Activated naive CD4-positive, alpha-beta T cell treated with anti-CD3 and anti-CD28 coated beads, Interleukin-2, amount 50 U/mL, for 24 hours (primary cell): ENCODE data around the gene HEYL.

Source experiments
- H3K27ac Mint-ChIP-seq: one replicate; pipeline ENCODE4 v1.8.0; 2021; ENCODE audit warnings: mild to moderate bottlenecking, mixed read lengths
- H3K27me3 Mint-ChIP-seq: one replicate; pipeline ENCODE4 v1.8.0; 2021; ENCODE audit warnings: mixed read lengths
- H3K36me3 Mint-ChIP-seq: one replicate; pipeline ENCODE4 v1.8.0; 2021; ENCODE audit warnings: mixed read lengths
- H3K4me1 Mint-ChIP-seq: one replicate; pipeline ENCODE4 v1.8.0; 2021; ENCODE audit warnings: mixed read lengths
- H3K4me3 Mint-ChIP-seq: one replicate; pipeline ENCODE4 v1.8.0; 2021; ENCODE audit warnings: mild to moderate bottlenecking, mixed read lengths
- H3K9me3 Mint-ChIP-seq: one replicate; pipeline ENCODE4 v1.8.0; 2021; ENCODE audit warnings: mixed read lengths

HEYL gene

DNA sequence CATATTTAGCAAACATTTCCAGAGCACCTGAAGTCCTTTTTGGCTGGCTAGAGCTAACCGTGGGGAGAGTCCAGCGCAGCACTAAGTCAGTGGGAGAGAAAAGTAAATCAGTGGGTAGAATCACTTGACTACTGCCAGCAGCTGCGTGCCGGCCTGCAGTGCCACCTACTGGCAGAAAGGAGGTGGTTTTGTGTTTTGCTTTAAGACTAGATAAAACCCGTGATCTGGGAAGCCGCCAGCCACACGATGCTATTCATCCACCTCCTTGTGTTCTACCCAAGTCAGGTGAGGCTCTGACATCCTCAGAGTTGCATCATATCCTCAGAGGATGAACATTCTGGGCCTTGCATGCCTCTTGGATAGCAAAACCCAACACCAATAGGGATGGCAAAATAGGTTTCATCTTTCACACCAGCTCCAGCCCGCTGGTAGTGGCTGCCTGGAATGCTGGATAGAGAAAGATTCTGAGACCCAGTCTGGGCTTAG, 14.1 kb upstream of the HEYL start:
- H3K36me3 Mint-ChIP-seq, result no peaks in the 10 kb centered on the region
- H3K9me3 Mint-ChIP-seq, result no peaks in the 10 kb centered on the region
- peaks cover 8% of the 10 kb centered on the region for H3K4me1 Mint-ChIP-seq
- H3K4me3 Mint-ChIP-seq, result no peak overlapping the region
- H3K27ac Mint-ChIP-seq, result no peak overlapping the region
- H3K27me3 Mint-ChIP-seq, result peaks cover 1% of the 10 kb centered on the region

DNA sequence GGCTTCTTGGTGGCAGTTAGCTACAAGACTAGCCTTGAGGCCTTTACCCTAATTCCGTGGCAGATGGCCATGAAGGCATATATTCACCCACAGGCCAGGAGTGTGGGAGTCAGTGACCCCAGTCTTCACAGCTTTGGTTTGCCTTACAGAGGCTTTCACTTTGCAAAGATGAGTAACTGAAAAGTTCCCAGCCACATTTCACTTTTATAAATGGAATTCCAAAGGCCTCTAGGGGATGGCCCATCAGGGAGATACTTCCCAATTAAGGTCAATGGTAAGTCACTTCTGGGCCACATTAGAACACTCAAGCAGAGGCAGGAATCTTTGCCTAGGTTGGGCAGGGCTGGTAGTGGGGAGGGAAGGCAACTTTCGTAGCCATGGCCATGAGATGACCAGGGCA, 13.1 kb upstream of the HEYL start:
- Mint-ChIP-seq H3K4me3 (no peak overlapping the region), H3K36me3 (no peaks in the 10 kb centered on the region), H3K4me1 (peaks cover 4% of the 10 kb centered on the region), H3K27ac (no peak overlapping the region), H3K9me3 (no peaks in the 10 kb centered on the region), H3K27me3 (no peaks in the 10 kb centered on the region)

DNA sequence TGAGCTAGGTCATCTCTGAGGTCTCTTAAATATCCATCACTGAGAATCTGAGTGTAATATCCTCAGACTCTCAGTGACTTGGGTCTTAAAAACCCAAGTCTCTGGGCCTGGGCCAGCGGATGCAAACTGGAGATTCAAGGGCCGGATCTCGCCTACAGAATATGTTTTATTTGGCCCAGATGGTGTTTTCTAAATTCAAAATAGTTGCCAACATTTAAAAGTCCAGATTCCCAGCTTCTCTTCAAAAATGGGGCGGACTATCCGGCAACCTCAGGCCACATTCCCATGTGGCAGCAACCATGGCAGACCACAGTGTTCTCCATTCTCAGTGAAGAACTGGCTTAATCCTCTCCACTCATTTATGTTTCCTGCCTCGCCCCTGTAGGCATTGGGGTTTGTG, 12.7 kb upstream of the HEYL start:
- Mint-ChIP-seq H3K4me3 (no peak overlapping the region), H3K4me1 (peaks cover 4% of the 10 kb centered on the region), H3K27ac (no peak overlapping the region), H3K9me3 (no peaks in the 10 kb centered on the region), H3K36me3 (no peaks in the 10 kb centered on the region), H3K27me3 (no peaks in the 10 kb centered on the region)

DNA sequence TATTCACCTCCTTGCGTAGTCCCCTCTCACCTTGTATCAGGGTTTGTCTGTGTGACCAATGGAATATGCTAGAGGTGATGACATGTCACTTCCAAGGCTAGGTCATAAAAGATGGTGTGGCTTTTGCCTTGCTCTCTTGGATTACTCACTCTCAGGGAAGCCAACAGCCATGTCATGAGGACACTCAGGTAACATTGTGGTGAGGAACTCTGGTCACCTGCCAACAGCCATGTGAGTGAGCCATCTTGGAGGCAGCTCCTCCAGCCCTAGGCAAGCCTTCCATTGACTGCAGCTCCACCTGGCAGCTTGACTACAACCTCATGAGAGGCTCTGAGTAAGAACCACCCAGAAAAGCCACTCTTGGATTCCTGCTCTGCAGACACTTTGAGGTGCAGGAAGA, 11.0 kb upstream of the HEYL start:
- H3K27me3 Mint-ChIP-seq, result no peaks in the 10 kb centered on the region
- peaks cover 4% of the 10 kb centered on the region for H3K4me1 Mint-ChIP-seq
- no peak overlapping the region for H3K27ac Mint-ChIP-seq
- no peaks in the 10 kb centered on the region for H3K36me3 Mint-ChIP-seq
- no peaks in the 10 kb centered on the region for H3K9me3 Mint-ChIP-seq
- H3K4me3 Mint-ChIP-seq, result no peak overlapping the region

DNA sequence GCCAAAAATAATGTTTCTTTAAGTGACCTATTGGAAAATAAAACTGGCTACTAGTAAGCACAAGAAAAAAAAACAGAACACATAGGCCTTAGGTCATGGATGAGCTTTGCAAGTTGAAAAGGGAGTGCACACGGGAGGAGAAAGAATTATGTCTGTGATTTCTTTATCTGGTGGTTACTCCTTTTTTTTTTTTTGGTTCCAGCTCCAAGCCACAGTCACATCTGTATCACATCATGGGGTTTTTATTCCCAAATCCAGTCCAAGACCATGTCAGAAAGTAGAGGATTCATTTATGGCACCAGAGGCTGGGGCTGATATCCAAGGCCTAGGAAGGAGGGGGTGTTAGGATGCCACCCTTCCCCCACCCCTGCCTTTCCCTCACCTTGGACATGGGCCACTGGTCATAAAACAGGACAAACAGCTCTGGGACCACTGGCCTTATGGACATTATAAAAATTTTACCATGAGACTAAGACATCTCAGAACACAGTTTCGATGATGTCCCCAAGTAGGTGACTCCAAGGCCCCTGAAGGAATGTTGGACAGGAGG, 10.3 kb upstream of the HEYL start:
- H3K4me3 Mint-ChIP-seq, result no peak overlapping the region
- H3K36me3 Mint-ChIP-seq, result no peaks in the 10 kb centered on the region
- no peak overlapping the region for H3K27ac Mint-ChIP-seq
- peaks cover 4% of the 10 kb centered on the region for H3K4me1 Mint-ChIP-seq
- no peaks in the 10 kb centered on the region for H3K9me3 Mint-ChIP-seq
- no peaks in the 10 kb centered on the region for H3K27me3 Mint-ChIP-seq

DNA sequence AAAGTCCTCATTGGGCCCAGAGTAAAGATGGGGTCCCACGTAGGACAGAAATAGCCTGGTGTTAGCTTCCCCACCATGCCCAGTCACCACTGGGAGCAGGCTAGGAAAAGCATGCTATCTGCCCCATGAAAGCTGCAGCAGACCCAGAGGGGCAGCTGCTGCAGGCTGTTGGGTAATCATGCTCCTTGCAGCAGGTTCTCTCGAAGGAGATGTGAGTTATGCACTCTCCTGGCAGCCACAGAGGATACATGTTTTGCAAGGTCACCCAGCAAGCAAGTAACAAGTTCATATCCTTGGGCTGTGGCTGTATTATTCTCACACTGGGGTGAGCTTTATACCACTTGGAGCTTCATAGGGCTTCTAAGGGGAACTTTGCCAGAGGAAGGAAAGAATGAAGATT, 9.1 kb upstream of the HEYL start:
- Mint-ChIP-seq H3K9me3 (no peaks in the 10 kb centered on the region), H3K4me3 (no peak overlapping the region), H3K4me1 (peaks cover 3% of the 10 kb centered on the region), H3K27me3 (no peaks in the 10 kb centered on the region), H3K36me3 (no peaks in the 10 kb centered on the region), H3K27ac (no peak overlapping the region)

DNA sequence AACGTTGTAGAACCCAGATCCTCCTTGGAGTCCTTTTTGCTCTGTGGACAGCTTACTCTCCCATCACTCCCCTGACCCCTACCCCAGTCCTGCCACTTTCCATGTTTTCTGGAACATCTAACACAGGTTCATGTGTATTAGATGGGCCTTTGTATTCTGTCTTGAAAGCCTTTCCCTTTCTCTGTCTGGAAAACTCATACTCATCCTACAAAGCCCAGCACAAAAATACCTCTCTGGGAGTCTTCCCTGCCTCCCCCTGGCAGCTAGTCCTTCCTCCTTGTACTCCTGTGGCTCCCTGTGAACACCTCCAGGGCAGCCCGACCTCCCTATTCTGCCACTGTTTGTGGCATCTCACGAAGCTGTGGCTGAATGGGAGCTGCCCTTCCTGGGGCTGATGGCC, 7.8 kb upstream of the HEYL start:
- Mint-ChIP-seq H3K36me3 (no peaks in the 10 kb centered on the region), H3K4me1 (no peaks in the 10 kb centered on the region), H3K27ac (no peak overlapping the region), H3K27me3 (no peaks in the 10 kb centered on the region), H3K9me3 (no peaks in the 10 kb centered on the region), H3K4me3 (no peak overlapping the region)

DNA sequence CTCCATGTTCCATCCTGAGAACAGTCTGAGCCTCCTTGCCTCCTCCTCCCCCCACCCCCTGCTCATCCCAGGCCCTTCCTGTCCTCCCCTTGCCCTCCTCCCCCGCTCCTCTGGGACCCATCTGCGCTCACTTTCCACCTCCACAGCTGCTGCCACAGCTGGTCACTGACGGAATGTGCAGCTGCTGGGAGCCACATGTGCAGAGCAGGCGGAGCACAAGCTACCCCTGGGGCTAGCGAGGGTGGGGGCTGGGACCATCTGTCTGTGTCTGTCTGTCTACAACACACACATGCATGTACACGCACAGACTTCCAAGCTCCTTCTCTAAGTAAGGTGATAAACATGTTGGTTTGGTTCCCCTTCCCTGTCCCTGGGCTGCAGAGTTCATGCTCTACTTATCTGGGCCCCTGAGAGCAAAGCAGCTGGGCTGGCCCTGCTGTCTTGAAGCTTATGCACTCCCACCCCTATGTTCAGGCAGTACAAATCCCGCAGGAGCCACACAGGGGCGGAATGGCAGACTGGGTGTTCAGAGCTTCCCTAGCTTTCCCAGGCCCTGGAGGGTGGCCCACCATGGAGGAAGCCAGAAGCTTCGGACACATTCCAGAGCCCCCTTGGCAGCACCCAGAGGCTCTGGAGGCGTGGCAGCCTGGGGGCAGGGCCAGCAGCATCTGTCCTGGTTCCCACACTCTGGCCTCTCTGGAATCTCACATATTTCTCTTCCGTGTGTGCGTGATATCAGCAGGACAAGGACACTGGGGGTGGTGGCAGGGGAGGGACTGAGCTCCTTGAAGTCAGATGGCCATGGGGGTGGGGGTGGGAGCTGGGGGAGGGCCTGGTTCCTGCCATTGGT, 7.0 kb upstream of the HEYL start:
- no peaks in the 10 kb centered on the region for H3K27me3 Mint-ChIP-seq
- no peaks in the 10 kb centered on the region for H3K9me3 Mint-ChIP-seq
- no peak overlapping the region for H3K4me3 Mint-ChIP-seq
- H3K27ac Mint-ChIP-seq, result no peak overlapping the region
- no peaks in the 10 kb centered on the region for H3K4me1 Mint-ChIP-seq
- no peaks in the 10 kb centered on the region for H3K36me3 Mint-ChIP-seq

DNA sequence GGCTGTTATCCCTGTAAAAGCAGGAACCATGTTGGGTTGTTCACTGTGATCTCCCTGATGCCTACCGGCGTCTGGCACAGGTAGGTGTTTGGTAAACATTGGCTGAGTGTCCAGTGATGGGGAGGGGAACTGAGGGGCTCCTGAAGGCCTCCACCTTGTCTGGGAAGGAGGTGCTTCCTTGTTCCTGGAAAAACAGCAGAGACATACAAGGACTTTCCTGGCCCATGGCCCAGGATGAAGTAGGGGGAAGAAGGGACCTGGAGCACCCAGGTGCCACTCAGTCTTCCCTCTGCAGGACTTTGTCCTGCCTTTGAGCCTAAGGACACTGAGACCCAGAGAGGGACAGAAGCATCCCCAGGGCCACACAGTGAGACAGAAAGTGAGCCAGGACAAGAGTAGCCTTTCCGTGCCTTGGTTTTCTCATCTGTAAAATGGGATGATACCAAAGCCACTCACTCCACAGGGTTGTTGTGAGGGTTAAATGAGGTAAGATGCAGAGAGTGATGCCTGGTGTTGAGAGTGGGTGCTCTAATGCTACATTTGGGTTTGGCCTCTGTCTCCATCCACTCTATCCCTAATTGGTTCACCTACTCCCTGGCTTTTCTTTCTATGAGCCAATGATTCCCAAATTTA, 6.1 kb upstream of the HEYL start:
- Mint-ChIP-seq H3K36me3 (no peaks in the 10 kb centered on the region), H3K9me3 (no peaks in the 10 kb centered on the region), H3K27ac (no peak overlapping the region), H3K4me3 (no peak overlapping the region), H3K4me1 (no peaks in the 10 kb centered on the region), H3K27me3 (no peaks in the 10 kb centered on the region)

DNA sequence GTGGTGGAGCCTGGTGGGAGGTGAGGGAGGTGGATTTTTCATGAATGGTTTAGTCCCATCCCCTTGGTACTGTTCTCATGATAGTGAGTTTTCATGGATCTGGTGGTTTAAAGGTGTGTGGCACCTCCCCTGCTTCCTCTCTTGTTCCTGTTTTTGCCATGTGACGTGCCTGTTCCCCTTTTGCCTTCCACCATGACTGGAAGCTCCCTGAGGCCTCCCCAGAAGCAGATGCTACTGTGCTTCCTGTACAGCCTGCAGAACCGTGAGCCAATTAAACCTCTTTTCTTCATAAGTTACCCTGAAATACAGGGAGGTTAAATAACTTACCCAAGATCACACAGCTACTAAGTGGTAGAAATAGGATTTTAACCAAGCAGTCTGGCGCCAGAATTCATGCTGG, 4.3 kb upstream of the HEYL start:
- H3K4me1 Mint-ChIP-seq, result no peaks in the 10 kb centered on the region
- no peaks in the 10 kb centered on the region for H3K36me3 Mint-ChIP-seq
- no peaks in the 10 kb centered on the region for H3K9me3 Mint-ChIP-seq
- H3K4me3 Mint-ChIP-seq, result no peak overlapping the region
- no peaks in the 10 kb centered on the region for H3K27me3 Mint-ChIP-seq
- H3K27ac Mint-ChIP-seq, result no peak overlapping the region

DNA sequence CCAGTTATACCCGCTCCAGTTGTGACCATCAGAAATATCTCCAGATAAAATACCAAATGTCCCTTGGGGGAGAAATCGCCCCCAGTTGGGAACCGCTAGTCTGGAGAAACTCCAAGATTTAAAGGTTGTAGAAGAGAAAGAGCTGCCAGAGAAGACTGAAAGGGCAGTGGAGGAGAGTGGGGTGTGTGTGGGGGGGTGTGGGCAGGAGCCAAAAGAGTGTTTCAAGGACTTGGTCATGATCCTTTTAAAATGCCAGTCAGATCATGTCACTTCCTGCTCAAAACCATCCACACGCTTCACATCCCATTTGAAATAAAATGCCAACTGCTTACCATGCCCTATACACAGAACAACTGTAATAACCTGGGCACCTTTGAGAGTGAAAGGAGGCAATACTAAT, 3.4 kb upstream of the HEYL start:
- H3K9me3 Mint-ChIP-seq, result no peaks in the 10 kb centered on the region

DNA sequence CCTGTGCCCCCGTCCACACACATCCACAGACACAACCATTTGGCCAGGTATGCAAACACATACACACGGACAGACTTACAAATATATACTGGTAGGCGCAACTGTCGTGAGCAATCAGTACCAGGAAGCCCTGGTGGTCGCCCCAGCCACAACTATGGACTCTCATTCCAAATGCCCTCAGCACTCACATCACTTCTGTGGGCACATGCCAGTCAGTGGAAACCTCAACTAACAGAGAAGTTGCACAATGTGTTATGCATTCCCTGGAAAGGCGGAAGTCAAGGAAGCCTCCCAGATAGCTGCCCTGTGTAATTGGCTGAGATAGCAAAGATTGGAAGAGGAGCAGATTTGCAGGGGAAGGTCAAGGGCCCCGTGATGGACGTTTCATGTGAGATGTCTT, 1.4 kb upstream of the HEYL start:
- no peak overlapping the region for H3K4me3 Mint-ChIP-seq
- peaks cover 7% of the 10 kb centered on the region for H3K27me3 Mint-ChIP-seq
- no peaks in the 10 kb centered on the region for H3K36me3 Mint-ChIP-seq
- H3K4me1 Mint-ChIP-seq, result no peaks in the 10 kb centered on the region
- H3K9me3 Mint-ChIP-seq, result no peaks in the 10 kb centered on the region
- no peak overlapping the region for H3K27ac Mint-ChIP-seq

More for the DNA sequence above, 3.4 kb upstream of the HEYL start:
- H3K27ac Mint-ChIP-seq, result no peak overlapping the region
- H3K27me3 Mint-ChIP-seq, result no peaks in the 10 kb centered on the region
- no peaks in the 10 kb centered on the region for H3K4me1 Mint-ChIP-seq
- no peak overlapping the region for H3K4me3 Mint-ChIP-seq
- H3K36me3 Mint-ChIP-seq, result no peaks in the 10 kb centered on the region

DNA sequence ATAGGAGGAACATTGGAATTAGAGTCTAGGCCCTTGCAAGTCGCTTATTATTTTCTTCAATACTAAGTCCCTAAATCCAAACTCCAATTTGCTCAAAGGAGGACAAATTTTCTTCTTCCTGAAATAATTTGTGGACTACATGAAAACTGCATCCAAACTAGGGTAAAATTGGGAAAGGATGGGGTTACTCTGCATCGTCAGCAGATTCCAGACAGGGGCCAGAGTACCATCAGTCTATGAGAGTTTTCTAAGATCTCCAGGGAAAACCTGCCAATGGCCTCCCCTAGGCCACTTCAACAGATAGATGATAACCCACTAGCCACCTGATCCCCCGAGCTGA, 508 bp downstream of the HEYL start:
- no peak overlapping the region for H3K27ac Mint-ChIP-seq
- no peaks in the 10 kb centered on the region for H3K9me3 Mint-ChIP-seq
- H3K27me3 Mint-ChIP-seq, result peaks cover 10% of the 10 kb centered on the region
- H3K36me3 Mint-ChIP-seq, result no peaks in the 10 kb centered on the region
- no peaks in the 10 kb centered on the region for H3K4me1 Mint-ChIP-seq
- peak overlapping the region; percentile 44 for H3K4me3 Mint-ChIP-seq

DNA sequence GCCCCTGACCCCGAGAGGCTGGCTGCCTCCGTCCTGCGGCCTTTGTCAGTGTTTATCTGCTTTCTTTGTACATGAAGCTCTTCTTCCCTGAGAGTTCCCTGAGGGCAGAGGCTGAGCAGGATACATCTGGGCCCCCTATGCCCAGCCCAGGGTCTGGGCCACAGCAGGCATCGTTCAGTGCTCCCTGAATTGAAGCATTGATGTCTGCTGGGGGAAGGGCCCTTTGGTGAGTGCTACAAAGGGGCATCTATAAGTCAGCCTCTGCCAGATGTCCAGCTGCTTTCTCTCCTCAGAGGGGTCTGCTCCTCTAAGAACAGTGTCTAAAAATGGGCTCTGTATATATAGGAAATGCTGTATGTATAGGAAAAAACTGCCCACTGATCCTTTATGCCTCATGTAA, 2.1 kb downstream of the HEYL start:
- no peaks in the 10 kb centered on the region for H3K9me3 Mint-ChIP-seq
- no peak overlapping the region for H3K4me3 Mint-ChIP-seq
- peaks cover 10% of the 10 kb centered on the region for H3K27me3 Mint-ChIP-seq
- H3K4me1 Mint-ChIP-seq, result no peaks in the 10 kb centered on the region
- no peak overlapping the region for H3K27ac Mint-ChIP-seq
- H3K36me3 Mint-ChIP-seq, result no peaks in the 10 kb centered on the region

DNA sequence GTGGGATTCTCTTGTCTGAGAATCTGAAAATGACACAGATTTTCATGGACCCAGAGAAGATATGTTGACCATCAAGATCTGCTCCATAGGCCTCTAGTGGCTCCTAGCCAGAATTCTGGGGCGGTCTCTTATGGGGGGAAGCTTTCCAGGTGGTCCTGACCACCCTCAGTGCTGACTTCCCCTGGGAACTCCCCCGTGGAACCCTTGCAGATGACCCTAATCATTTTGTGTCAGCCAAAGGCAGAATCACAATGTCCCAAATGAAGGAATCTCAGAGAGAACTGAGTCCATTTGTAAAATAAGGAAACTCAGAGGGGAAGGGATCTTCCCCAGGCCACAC, 3.6 kb downstream of the HEYL start:
- Mint-ChIP-seq H3K27ac (no peak overlapping the region), H3K4me3 (no peak overlapping the region), H3K27me3 (peaks cover 10% of the 10 kb centered on the region), H3K36me3 (no peaks in the 10 kb centered on the region), H3K9me3 (no peaks in the 10 kb centered on the region), H3K4me1 (no peaks in the 10 kb centered on the region)

DNA sequence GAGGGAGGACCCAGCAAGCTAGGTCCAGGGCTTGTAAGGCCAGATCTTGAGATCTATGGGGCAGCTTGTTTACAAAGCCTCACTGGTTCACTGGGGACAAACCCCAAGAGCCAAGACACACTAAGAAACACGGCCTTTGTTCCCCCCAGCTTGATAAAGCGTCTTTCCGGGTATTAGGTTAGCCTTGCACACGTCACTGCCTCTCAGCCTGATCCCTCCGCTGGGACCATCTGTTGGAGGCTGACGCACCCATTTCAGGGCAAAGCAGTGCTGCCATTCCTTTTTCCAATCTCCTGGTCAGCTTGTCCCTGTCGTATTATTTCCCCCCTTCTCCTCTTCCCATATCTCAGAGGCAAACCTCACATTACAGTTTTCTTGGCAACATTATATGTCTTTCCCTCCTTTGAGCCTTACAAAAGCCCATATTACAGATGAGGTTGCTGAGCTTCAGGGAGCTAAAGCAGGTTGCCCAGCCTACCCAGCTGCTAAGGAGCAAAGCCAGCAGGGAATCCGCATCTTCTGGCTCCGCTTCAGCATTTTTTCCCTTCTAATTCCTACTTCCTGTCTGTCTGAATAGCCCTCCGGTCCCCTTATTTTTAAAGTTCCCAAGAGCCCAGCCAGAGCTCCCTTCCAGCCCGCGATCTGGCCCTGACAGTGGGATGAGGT, 4.1 kb downstream of the HEYL start:
- Mint-ChIP-seq H3K27ac (no peak overlapping the region), H3K4me1 (no peaks in the 10 kb centered on the region), H3K9me3 (no peaks in the 10 kb centered on the region), H3K4me3 (no peak overlapping the region), H3K36me3 (no peaks in the 10 kb centered on the region), H3K27me3 (peaks cover 10% of the 10 kb centered on the region)
